ENCODE data around the gene ZNF292.

The ZNF292 gene

DNA sequence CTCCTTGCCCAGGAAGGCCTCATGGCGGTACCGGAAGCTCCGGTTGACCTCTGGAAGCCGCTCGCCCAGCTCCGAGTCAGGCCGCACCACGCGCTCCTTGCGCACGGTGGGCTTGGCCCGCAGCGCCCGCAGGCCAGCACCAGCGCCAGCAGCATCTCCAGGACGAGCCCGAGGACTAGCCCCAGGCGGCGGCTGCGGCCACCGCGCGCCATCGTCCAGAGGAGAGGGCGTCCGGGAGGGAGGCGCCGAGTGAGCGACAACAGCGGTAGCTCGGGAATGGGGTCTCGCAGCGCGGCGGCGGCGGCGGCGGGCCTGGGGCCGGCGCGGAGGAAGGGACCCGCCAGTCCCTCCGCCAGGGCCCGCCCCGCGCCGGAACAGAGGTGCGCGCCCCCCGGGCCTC, 32.9 kb upstream of the ZNF292 start:
- H3F3A ChIP-seq (ENCODE audit: control insufficient read depth, insufficient read depth): no peaks in the 10 kb centered on the region
- no peak overlapping the region for H3K27ac ChIP-seq (ENCODE audit: low read depth, low read length)
- H3K9me3 ChIP-seq (ENCODE audit: control insufficient read depth, insufficient read depth, low read length): no peaks in the 10 kb centered on the region
- no peak overlapping the region for H3K4me3 ChIP-seq (ENCODE audit: low read length)
- TF ChIP-seq EZH2phosphoT487 (IDR thresholded peaks at IDR 0.05; ENCODE audit: borderline replicate concordance, low read length): no peak
- TF ChIP-seq, protein P1, sequence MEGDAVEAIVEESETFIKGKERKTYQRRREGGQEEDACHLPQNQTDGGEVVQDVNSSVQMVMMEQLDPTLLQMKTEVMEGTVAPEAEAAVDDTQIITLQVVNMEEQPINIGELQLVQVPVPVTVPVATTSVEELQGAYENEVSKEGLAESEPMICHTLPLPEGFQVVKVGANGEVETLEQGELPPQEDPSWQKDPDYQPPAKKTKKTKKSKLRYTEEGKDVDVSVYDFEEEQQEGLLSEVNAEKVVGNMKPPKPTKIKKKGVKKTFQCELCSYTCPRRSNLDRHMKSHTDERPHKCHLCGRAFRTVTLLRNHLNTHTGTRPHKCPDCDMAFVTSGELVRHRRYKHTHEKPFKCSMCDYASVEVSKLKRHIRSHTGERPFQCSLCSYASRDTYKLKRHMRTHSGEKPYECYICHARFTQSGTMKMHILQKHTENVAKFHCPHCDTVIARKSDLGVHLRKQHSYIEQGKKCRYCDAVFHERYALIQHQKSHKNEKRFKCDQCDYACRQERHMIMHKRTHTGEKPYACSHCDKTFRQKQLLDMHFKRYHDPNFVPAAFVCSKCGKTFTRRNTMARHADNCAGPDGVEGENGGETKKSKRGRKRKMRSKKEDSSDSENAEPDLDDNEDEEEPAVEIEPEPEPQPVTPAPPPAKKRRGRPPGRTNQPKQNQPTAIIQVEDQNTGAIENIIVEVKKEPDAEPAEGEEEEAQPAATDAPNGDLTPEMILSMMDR (IDR thresholded peaks at IDR 0.05; ENCODE audit: low read depth, low read length, poor library complexity, severe bottlenecking): no peak
- no peaks in the 10 kb centered on the region for H4K20me1 ChIP-seq (ENCODE audit: control insufficient read depth, insufficient read depth, low read depth, low read length)
- H3K9me2 ChIP-seq (replicated peaks; ENCODE audit: control insufficient read depth, low read length): no peaks in the 10 kb centered on the region
- H3K79me2 ChIP-seq (ENCODE audit: control insufficient read depth, low read length): no peaks in the 10 kb centered on the region
- H3K4me2 ChIP-seq (ENCODE audit: low read length): no peak overlapping the region
- no peaks in the 10 kb centered on the region for H3K36me3 ChIP-seq (ENCODE audit: control insufficient read depth, low read length)
- H3K27me3 ChIP-seq (ENCODE audit: control insufficient read depth, low read length): no peaks in the 10 kb centered on the region
- peaks cover 4% of the 10 kb centered on the region for H3K4me1 ChIP-seq (ENCODE audit: control insufficient read depth, low read length)

DNA sequence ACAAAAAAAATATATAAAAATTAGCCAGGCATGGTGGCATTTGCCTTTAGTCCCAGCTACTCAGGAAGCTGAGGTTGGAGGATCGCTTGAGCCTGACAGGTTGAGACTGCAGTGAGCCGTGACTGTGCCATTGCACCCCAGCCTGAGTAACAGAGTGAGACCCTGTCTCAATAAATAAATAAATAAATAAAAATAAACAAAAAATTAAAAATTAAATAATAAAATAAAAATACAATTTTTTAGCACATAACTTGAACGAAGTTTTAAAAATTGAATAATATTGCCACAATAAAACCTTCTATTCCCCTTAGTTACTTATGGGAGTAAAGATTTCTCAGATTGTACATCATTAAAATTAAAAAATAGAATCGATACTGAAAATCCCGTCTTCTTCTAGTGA, 31.3 kb upstream of the ZNF292 start:
- Histone ChIP-seq H3K4me3 (ENCODE audit: low read length) (no peak overlapping the region), H3K79me2 (ENCODE audit: control insufficient read depth, low read length) (no peaks in the 10 kb centered on the region), H4K20me1 (ENCODE audit: control insufficient read depth, insufficient read depth, low read depth, low read length) (no peaks in the 10 kb centered on the region), H3K27ac (ENCODE audit: low read depth, low read length) (no peak overlapping the region), H3K27me3 (ENCODE audit: control insufficient read depth, low read length) (no peaks in the 10 kb centered on the region), H3K9me2 (replicated peaks; ENCODE audit: control insufficient read depth, low read length) (no peaks in the 10 kb centered on the region), H3K4me2 (ENCODE audit: low read length) (no peak overlapping the region), H3K9me3 (ENCODE audit: control insufficient read depth, insufficient read depth, low read length) (no peaks in the 10 kb centered on the region), H3K4me1 (ENCODE audit: control insufficient read depth, low read length) (peaks cover 4% of the 10 kb centered on the region), H3F3A (ENCODE audit: control insufficient read depth, insufficient read depth) (peaks cover 4% of the 10 kb centered on the region; the same call in 1 of the 2 replicates), H3K36me3 (ENCODE audit: control insufficient read depth, low read length) (no peaks in the 10 kb centered on the region)
- TF ChIP-seq, protein P1 (IDR thresholded peaks at IDR 0.05; ENCODE audit: low read depth, low read length, poor library complexity, severe bottlenecking): no peak
- no peak for TF ChIP-seq EZH2phosphoT487 (IDR thresholded peaks at IDR 0.05; ENCODE audit: borderline replicate concordance, low read length)

DNA sequence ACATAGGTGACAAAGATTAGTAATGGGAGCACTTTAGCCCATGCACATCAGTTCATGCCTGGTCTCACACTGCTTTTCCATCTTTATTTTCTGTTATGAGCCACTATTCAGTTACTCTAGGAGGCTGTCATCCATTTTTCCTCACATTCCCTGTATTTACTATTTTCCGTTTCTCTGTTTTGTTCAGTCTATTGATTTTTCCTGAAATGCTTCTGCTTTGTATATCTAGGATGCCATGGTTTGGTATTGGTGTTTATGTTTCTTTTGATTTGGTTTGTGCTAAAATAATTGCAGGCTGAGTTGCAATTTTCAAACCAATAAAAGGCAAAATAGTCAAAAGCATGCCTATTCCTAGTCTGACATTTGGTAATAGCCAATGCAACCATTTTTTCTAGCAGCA, 28.9 kb upstream of the ZNF292 start:
- Histone ChIP-seq H3K79me2 (ENCODE audit: control insufficient read depth, low read length) (no peaks in the 10 kb centered on the region), H3K27me3 (ENCODE audit: control insufficient read depth, low read length) (no peaks in the 10 kb centered on the region), H3K4me2 (ENCODE audit: low read length) (no peak overlapping the region), H4K20me1 (ENCODE audit: control insufficient read depth, insufficient read depth, low read depth, low read length) (no peaks in the 10 kb centered on the region), H3K9me2 (replicated peaks; ENCODE audit: control insufficient read depth, low read length) (no peaks in the 10 kb centered on the region), H3K9me3 (ENCODE audit: control insufficient read depth, insufficient read depth, low read length) (no peaks in the 10 kb centered on the region), H3F3A (ENCODE audit: control insufficient read depth, insufficient read depth) (peaks cover 4% of the 10 kb centered on the region; the same call in 1 of the 2 replicates), H3K4me1 (ENCODE audit: control insufficient read depth, low read length) (peaks cover 4% of the 10 kb centered on the region), H3K36me3 (ENCODE audit: control insufficient read depth, low read length) (no peaks in the 10 kb centered on the region), H3K27ac (ENCODE audit: low read depth, low read length) (no peak overlapping the region), H3K4me3 (ENCODE audit: low read length) (no peak overlapping the region)
- no peak for TF ChIP-seq EZH2phosphoT487 (IDR thresholded peaks at IDR 0.05; ENCODE audit: borderline replicate concordance, low read length)
- TF ChIP-seq, protein P1 (IDR thresholded peaks at IDR 0.05; ENCODE audit: low read depth, low read length, poor library complexity, severe bottlenecking): no peak
